Right lung (tissue), 10 donors: Measurements from ENCODE around the gene COX20. TPM values are rescaled to one million over a fixed set of nuclear protein-coding genes. Genes with fewer than 3 reads are reported as not detected.
"Not testable (repeated sequence)": the region's sequence is repeated elsewhere in the genome, so short reads cannot be mapped to it uniquely, and the experiment has no call there.

ENCODE experiments used
- DNase-seq, 2 donors: peaks; one replicate each; pipeline ENCODE4 v3.0.0-alpha.2; 2013
- long read RNA-seq, 8 donors: transcript quantifications; one replicate each; lab custom pipeline, GENCODE V29; 2026
- polyA plus RNA-seq, 5 donors: library from polyadenylated mRNA; unstranded; fragments of 120-200 nt; gene quantifications; one replicate each; pipeline versions ENCODE4 v1.2.1 to v1.2.3, GENCODE V29; 2013; ENCODE audit warnings: inconsistent platforms in 1 of 5, low replicate concordance in 1 of 5; ENCODE audit not compliant: insufficient read length in 5 of 5, insufficient read depth in 1 of 5

The COX20 gene, protein sequence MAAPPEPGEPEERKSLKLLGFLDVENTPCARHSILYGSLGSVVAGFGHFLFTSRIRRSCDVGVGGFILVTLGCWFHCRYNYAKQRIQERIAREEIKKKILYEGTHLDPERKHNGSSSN
- 100 to 1,000 TPM in 3 of 5 donors, 10 to 100 TPM in 2; 93.9 to 121 (median 102) TPM for polyA plus RNA-seq
- long read RNA-seq, donor 1, transcript COX20-204 (3 exons, 2,616 nt): minor isoform, 12 of 806 reads
- long read RNA-seq, donor 1, transcript COX20-202 (3 exons, 1,005 nt): major isoform, 55 of 806 reads
- long read RNA-seq, donor 1, transcript COX20-203 (4 exons, 2,631 nt): minor isoform, 48 of 806 reads
- long read RNA-seq, donor 1, partial matches to known transcripts: 636 of 806 reads
- long read RNA-seq, donor 1, other reads (novel, unspliced or antisense): 52 of 806 reads
- long read RNA-seq, donor 2, transcript COX20-202 (3 exons, 1,005 nt): major isoform, 25 of 47 reads
- long read RNA-seq, donor 2, transcript COX20-203 (4 exons, 2,631 nt): minor isoform, 20 of 47 reads
- long read RNA-seq, donor 2, partial matches to known transcripts: 0 of 47 reads
- long read RNA-seq, donor 2, other reads (novel, unspliced or antisense): 0 of 47 reads
- long read RNA-seq, donor 3, transcript COX20-202 (3 exons, 1,005 nt): major isoform, 28 of 541 reads
- long read RNA-seq, donor 3, transcript COX20-204 (3 exons, 2,616 nt): minor isoform, 14 of 541 reads
- long read RNA-seq, donor 3, transcript COX20-203 (4 exons, 2,631 nt): minor isoform, 25 of 541 reads
- long read RNA-seq, donor 3, partial matches to known transcripts: 474 of 541 reads
- long read RNA-seq, donor 3, other reads (novel, unspliced or antisense): 0 of 541 reads
- long read RNA-seq, donor 4, transcript COX20-203 (4 exons, 2,631 nt): major isoform, 26 of 491 reads
- long read RNA-seq, donor 4, transcript COX20-204 (3 exons, 2,616 nt): minor isoform, 11 of 491 reads
- long read RNA-seq, donor 4, transcript COX20-202 (3 exons, 1,005 nt): minor isoform, 25 of 491 reads
- long read RNA-seq, donor 4, partial matches to known transcripts: 387 of 491 reads
- long read RNA-seq, donor 4, other reads (novel, unspliced or antisense): 42 of 491 reads
- long read RNA-seq, donor 5, transcript COX20-203 (4 exons, 2,631 nt): minor isoform, 24 of 911 reads
- long read RNA-seq, donor 5, transcript COX20-202 (3 exons, 1,005 nt): major isoform, 101 of 911 reads
- long read RNA-seq, donor 5, partial matches to known transcripts: 721 of 911 reads
- long read RNA-seq, donor 5, other reads (novel, unspliced or antisense): 62 of 911 reads
- long read RNA-seq, donor 6, transcript COX20-202 (3 exons, 1,005 nt): major isoform, 43 of 533 reads
- long read RNA-seq, donor 6, transcript COX20-203 (4 exons, 2,631 nt): major isoform, 43 of 533 reads
- long read RNA-seq, donor 6, transcript COX20-204 (3 exons, 2,616 nt): minor isoform, 9 of 533 reads
- long read RNA-seq, donor 6, partial matches to known transcripts: 410 of 533 reads
- long read RNA-seq, donor 6, other reads (novel, unspliced or antisense): 27 of 533 reads
- long read RNA-seq, donor 7, transcript COX20-202 (3 exons, 1,005 nt): minor isoform, 26 of 780 reads
- long read RNA-seq, donor 7, transcript COX20-203 (4 exons, 2,631 nt): major isoform, 30 of 780 reads
- long read RNA-seq, donor 7, partial matches to known transcripts: 697 of 780 reads
- long read RNA-seq, donor 7, other reads (novel, unspliced or antisense): 24 of 780 reads
- long read RNA-seq, donor 8, transcript COX20-203 (4 exons, 2,631 nt): major isoform, 18 of 199 reads
- long read RNA-seq, donor 8, transcript COX20-202 (3 exons, 1,005 nt): minor isoform, 14 of 199 reads
- long read RNA-seq, donor 8, partial matches to known transcripts: 123 of 199 reads
- long read RNA-seq, donor 8, other reads (novel, unspliced or antisense): 39 of 199 reads

DNA sequence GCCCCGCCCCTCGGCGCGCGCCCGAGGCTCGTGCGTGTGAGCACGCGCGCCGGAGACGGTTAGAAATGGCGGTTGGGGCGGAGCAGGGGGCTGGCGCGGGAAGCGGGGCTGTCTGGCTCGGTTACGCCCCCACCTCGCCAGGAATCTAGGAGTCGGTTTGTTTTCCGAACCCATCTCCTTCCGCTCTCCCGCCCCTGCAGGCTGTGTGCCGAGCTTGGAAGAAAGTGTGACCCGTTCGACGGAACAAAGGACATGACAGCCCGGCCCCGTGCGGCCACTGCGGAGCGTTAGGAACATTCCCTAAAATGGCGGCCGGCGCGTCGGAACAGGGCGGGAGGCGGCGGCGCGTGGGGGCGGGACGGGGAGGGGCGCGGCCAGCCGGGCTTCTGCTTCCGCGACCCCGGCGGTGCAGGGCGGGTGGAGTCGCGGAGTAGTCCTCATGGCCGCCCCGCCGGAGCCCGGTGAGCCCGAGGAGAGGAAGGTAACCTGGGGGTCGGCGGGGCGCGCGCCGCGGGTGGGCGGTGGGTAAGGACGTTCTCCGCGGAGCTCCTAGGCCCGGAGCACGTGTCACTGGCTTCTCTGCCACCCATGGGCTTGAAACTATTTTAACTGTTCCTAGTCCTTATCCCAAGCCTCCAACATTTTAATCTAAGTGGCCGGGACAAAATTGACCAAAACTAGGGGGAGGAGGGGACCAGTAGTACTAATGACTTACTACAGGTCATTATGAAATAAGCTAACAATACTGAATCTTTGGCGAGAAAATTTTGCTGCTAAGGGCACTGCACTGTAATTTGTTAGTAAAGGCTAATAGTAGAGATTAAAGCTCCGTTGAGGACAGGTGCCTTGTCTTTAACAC is at the start of gene COX20:
TSS of gene COX20 (plus strand) at position 383 of the 859 bp plus-strand sequence. CDS start at position 440, 57 bp downstream.
- DNase-seq: peak in 1 of 2 donors; percentile 98

DNA sequence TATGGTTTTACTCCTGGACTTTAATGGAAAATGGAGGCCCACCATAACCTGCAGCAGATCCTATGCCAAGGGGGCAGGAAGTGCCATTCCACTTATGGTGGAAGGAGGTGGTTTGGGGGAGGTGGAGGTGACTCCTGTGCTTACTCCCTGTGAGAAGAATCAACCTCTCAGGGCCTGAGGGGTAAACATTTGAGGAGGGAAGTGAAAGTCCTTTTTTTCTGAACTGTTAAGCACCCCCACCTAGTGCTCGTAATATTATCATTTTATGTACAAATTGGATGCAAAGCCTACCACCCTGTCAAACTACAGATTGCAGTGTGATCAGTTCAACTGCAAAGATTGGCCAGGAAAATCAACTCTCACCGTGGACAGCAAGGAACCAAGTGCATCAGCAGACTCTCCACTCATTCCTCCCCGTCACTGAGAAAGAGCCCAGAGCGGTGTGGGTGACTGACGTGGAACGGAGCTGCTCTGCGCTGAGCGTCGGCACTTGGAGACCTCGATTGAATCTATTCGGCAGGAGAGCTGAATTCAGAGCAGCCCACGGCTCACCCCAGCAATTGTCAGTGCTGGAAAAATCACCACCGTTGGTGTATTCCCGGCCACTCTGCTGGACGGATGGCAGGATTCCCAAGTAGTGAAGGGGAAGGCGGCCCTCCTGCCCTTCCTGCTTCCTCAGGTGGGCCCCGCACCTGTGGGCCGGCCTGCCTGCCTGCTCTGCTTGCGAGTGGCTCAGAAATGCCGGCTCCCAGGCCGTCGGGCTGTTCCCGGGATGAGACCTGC is 46.8 kb upstream of the COX20 start:
- DNase-seq: peak in 1 of 2 donors; percentile 1

DNA sequence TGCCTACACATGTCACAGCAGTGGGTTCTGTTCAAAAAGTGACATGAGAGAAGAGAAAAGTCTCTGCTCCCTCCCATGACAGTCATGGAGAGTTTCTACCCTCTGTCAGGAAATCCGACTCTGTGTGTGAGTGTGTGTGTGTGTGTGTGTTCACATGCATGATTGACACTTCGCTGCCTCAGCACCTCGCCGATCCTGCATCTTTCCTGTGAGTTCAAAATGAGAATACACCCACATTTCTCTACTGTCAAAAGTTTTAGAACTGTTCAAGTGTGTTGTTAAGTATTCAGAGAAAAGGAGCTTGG is 46.2 kb upstream of the COX20 start:
- no peak for DNase-seq

DNA sequence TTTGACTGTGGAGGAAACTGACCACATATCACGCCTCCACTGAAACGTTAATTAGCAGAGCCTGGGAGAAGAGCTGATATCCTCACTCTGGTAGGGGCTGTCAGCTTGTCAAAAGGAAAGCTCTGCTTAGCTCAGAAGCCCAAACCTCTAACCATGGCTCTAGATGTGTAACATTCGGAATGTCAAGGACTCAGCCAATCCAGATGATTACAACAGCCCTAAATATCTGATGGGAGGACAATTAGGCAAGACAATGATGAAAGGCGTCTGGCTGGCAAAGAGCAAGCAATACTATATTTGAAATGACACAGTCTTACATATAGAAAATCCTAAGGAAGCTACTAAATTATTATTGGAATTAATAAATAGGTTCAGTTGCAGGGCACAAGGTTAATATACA is 45.7 kb upstream of the COX20 start:
- DNase-seq: peak in 1 of 2 donors; percentile 1

DNA sequence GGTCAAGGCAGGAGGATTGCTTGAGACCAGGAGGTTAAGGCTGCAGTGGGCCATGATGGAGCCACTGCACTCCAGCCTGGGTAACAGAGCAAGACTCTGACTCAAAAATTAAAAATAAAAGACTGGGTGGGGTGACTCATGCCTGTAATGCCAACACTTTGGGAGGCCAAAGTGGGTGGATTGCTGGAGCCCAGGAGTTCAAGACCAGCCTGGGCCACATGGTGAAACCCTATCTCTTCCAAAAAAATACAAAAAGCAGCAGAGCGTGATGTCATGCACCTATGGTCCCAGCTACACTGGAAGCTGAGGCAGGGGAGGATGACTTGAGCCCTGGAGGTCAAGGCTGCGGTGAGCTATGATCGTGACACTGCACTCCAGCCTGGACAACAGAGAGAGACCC is 44.4 kb upstream of the COX20 start:
- no peak for DNase-seq

DNA sequence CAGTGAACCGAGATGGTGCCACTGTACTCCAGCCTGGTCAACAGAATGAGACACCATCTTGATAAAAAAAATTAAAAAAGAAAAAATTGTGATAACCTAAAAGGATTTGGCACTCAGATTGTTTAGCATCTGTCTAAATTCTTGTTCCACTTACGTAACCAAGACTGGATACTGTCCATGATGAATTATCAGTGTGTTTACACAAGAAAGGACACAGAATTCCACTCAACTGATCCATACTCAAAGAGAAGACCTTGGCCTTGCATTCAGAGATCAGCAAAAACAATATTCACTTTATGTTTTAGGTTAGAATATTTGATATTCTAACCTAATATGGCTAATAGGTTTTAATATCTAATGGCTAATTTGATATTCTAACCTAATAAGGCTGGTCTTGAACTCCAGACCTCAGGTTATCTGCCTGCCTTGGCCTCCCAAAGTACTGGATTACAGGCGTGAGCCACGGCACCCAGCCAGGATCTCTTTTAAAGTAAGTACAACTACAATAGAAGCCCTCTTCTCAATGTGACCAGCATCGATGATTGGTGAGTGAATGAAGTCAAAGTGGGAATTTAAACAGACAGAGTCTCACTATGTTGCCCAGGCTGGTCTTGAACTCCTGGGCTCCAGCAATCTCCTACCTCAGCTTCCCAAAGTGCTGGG is 43.1 kb upstream of the COX20 start:
- no peak for DNase-seq

DNA sequence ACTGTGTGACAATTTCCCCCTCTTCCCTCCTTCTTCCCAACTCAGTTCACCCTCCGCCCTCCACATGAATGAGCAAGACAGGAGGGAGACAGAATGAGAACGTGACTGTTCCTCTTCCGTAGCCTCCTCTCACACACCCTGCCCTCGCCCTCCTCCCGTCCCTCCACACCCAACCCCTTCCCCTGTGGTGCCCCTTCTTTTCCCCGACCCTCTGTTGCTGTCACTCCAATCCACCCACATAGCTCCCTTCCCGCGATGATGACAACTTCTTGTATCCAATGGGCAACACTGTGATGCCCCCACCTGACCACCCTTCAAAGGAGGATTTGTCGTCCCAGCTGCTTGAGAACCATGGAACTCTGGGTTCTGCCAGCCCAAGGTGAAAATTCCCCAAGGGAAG is 41.4 kb upstream of the COX20 start:
- DNase-seq: no peak

DNA sequence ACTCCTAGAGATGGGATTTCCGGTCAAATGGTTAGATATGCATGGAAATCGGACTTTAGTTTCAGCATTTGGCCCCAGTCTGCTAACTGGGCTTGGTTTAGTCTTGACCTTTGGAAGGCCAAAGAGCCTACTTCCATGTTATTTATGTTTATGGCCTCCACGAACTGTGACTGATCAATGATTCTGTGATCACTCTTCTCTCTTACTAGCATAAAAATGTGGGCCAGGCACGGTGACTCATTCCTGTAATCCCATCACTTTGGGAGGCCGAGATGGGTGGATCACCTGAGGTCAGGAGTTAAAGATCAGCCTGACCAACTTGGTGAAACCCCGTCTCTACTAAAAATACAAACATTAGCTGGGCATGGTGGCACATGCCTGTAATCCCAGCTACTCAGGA is 40.9 kb upstream of the COX20 start:
- not testable (repeated sequence) for DNase-seq

DNA sequence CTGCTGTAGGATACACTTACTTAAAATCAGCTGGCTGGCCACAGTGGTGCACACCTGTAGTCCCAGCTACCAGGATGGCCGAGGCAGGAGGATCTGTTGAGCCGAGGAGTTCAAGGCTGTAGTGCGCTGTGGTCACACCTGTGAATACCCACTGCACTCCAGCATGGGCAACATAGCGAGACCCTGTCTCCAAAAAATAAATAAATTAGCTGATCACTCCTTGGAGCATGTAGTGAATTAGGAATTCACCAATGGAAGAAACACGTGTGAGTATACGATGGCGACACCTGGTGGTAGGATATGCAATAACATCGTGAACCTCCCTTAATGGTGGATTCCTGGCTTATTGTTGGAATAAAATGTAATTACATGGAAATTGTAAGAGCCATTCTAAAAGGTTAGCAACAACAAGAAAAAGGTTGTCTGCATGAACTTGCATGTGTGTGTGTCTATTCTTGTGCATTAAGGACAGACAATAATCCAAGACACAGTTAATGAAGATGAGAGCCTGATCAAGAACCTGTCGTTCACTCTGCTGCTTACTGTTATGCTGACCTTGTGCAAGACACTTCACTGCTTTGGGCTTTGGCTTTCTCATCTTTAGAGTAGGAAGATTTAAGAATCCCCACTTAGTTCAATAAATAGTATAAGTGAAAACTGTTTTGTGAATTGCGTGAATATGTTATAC is 38.6 kb upstream of the COX20 start:
- DNase-seq: peak; percentile 30 to 63

DNA sequence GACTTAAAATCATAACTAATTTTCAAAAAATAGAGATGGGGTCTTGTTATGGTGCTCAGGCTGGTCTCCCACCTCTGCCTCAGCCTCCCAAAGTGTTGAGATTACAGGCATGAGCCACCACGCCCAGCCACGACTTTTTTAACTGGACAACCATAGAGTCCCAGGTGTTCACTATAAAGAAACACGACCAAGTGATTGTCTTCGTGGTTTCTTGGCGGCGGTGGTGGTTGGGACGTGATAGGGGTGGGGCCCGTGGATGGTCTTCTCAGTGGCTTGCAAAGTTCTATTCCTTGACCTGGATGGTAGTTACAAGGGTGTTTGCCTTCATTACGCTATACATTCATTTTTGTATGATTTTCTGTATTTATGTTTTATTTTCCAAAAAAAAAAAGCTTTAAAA is 34.6 kb upstream of the COX20 start:
- DNase-seq: no peak

DNA sequence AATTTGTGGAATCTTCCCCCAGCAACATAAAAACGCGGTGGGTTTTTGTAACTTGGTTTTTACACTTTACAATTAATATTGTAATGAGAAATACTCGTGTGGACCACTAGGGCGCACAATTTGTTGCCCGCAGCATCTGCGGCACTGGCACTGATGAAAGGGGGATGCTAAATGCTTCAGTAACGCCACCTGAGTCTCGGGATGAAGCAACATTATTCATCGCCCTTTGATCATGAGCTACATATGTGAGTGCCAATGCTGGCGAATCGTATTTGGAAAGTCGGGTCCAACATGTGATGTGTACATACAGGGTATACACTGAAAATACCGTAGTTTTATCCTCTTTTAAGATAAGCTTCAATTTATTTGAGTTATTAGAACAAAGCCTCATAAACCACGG is 34.2 kb upstream of the COX20 start:
- DNase-seq: no peak

DNA sequence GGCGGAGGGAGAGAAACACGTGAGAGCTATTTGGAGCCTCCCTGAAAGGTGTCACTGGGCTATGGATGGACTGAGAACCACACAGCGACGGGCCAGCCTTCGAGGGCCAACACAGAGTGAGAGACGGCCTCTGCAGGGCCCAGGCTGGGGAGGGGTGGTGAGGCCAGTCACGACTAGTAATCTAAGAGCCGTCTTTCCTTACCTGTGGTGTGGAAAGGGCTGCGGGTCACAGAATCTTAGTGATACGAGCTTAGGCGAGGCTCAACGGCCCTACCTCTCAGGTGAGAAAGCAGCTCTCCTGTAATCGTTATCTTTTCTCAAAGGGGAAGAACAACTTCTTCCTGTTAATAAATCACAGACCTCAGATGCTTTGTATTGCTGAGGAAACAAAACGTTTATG is 33.4 kb upstream of the COX20 start:
- DNase-seq: no peak

DNA sequence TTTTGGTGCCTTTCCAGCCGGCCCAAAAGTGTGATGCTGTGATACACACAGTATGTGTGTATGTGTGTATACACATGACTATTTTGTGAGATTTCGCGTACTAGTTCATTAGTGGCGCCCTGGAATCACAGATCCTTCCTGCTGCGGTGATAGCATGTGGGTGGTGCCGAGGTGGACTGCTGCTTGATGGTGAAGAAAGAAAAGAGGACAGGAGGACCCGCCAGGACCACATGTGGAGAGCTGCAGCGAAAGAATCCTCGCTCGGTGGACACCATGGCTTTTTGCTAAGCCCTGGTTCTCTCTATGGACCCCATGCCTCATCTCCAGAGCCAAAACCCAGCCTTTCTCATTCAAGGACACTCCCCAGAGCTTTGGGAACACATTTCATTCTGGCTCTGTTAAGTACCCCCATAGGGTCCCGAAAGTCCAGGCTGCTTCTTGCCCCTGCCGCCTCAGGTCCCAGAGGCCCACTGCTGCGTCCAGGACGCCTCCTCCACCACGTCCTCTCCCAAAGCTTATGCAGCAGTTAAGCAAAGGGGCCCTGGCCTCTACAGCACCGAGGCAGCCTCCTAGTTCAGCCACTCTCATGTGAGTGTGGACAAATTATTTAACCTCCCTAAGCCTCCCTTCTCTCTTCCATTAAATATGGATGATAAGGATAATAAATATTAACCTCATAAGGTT is 32.8 kb upstream of the COX20 start:
- no peak for DNase-seq

DNA sequence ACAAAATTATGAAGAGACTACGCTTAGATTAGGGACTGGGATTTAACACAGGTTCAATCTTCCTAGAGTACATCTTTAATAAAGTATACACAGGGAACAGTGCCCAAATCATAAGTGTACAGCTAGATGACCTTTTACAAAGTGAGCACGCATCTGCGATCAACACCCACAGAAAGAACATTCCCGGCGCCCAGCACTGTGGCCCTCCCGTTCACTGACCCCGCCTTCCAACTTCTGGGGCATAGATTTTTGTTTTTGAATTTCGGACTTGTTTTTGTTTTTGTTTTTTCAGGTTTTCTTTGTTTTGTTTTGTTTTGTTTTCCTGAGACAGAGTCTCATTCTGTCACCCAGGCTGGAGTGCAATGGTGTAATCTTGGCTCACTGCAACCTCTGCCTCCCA is 30.6 kb upstream of the COX20 start:
- no peak for DNase-seq

DNA sequence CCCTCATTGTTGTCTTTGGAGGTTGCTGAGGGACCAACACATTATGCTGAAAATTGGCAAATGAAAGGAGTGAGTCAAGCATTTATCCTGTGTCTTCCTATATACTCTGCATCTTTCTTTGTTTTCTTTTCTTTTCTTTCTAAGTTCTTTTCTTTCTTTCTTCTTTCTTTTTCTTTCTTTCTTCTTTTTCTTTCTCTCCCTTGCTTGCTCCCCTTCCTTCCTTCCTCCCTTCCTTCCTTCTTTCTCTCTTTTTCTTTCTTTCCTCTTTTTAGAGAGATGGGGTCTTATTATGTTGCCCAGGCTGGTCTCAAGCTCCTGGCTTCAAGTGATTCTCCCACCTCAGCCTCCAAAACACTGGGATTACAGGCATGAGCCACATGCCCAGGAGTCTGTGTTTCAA is 28.3 kb upstream of the COX20 start:
- DNase-seq: no peak

DNA sequence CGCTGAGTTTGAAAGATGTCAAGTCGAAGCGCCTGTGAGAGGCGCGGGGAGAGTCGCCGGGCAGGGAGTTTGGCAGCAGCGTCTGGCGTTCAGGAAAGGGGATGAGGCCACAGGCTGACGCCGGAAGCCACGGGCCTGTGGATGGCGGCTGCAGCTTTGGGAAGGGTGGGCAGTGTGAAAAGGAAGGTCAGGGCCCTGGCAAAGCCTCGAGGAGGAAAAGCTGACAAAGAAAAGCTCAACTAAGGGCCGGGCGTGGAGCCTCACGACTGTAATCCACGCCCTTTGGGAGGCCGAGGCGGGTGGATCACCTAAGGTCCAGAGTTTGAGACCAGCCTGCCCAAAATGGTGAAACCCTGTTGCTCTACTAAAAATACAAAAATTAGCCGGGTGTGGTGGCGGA is 25.2 kb upstream of the COX20 start:
- DNase-seq: no peak

DNA sequence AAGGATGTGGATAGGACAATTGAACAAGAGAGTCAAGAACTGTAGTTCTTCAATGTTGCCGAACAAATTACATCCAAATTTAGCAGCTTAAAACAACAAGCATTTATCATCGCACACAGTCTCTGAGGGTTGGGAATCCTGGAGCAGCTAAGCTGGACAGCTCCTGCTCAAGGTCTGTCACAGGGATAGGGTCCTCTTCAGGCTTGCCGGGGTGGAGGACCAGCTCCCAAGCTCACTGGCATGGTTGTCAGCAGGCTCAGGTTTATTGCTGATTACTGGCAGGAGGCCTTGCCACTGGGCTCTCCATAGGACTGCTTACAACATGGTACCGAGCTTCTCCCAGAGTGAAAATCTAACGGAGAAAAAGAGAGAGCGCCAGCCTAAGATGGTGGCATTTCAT is 22.1 kb upstream of the COX20 start:
- DNase-seq: no peak
